ENCODE data around the gene EIF3I. TPM values are rescaled to one million over a fixed set of nuclear protein-coding genes. Genes with fewer than 3 reads are reported as not detected.
A peak's percentile ranks its signal among the peaks of the same experiment; 100 is the strongest.

EIF3I gene
- total and polyA plus RNA-seq, 2 of the 13 experiments (the other 11 are each of a cell fraction or from before 2014, with no cell fraction given) = 210 to 223 TPM

GRCh38 chr1:32247983-32248889, 26.0 kb downstream of the EIF3I start (continued):
- TF ChIP-seq TFDP1 (CRISPR knock-in tag; IDR thresholded peaks at IDR 0.05; ENCODE audit: borderline replicate concordance) (peak; percentile 35; the same call in 1 of the 2 replicates), RARA (CRISPR knock-in tag; IDR thresholded peaks at IDR 0.05) (peak; percentile 58), ZBTB39 (CRISPR knock-in tag; IDR thresholded peaks at IDR 0.05) (no peak), ZMYM3 (CRISPR knock-in tag; IDR thresholded peaks at IDR 0.05) (peak; percentile 99), POLR2AphosphoS2 (IDR thresholded peaks at IDR 0.05; ENCODE audit: low read depth, low read length) (no peak), MED13 (CRISPR knock-in tag; IDR thresholded peaks at IDR 0.05) (no peak), ZBTB2 (CRISPR knock-in tag; IDR thresholded peaks at IDR 0.05; ENCODE audit: low read depth) (peak; percentile 46; the same call in 1 of the 2 replicates), SRSF4 (IDR thresholded peaks at IDR 0.05; ENCODE audit: low read depth, low read length, poor library complexity, severe bottlenecking) (no peak), SIN3A (IDR thresholded peaks at IDR 0.05; ENCODE audit: borderline replicate concordance, low read depth, low read length) (no peak), MAFF (IDR thresholded peaks at IDR 0.05; ENCODE audit: low read depth, low read length) (no peak), ZNF24 (IDR thresholded peaks at IDR 0.05) (no peak), REST (IDR thresholded peaks at IDR 0.05; ENCODE audit: borderline replicate concordance in 1 of 2, low read depth in 1 of 2, low read length in 2 of 2) (no peak), ZNF670 (CRISPR knock-in tag; IDR thresholded peaks at IDR 0.05; ENCODE audit: borderline replicate concordance) (no peak), IRF9 (CRISPR knock-in tag; IDR thresholded peaks at IDR 0.05; ENCODE audit: borderline replicate concordance) (no peak), SP1 (IDR thresholded peaks at IDR 0.05) (no peak), SP1 (CRISPR knock-in tag; IDR thresholded peaks at IDR 0.05) (no peak), HNF4A (CRISPR knock-in tag; IDR thresholded peaks at IDR 0.05) (no peak; the same call in 1 of the 2 replicates), ATAD3A (CRISPR knock-in tag; IDR thresholded peaks at IDR 0.05) (no peak)

Data from HepG2 (cell line).